HTR-8/SVneo (cell line): ENCODE measurements around the gene MYH16.
"Not testable (repeated sequence)": the region's sequence is repeated elsewhere in the genome, so short reads cannot be mapped to it uniquely, and the experiment has no call there.

Experiments
- DNase-seq: peaks from one replicate; pipeline ENCODE4 v3.0.0; 2011; ENCODE audit warnings: low spot score, mixed read lengths; ENCODE audit not compliant: insufficient read length
- FAIRE-seq: peaks from 2 replicates; lab custom pipeline; 2011; peaks lifted over from hg19 to GRCh38; lab: Jason Lieb, UNC

The MYH16 gene

DNA sequence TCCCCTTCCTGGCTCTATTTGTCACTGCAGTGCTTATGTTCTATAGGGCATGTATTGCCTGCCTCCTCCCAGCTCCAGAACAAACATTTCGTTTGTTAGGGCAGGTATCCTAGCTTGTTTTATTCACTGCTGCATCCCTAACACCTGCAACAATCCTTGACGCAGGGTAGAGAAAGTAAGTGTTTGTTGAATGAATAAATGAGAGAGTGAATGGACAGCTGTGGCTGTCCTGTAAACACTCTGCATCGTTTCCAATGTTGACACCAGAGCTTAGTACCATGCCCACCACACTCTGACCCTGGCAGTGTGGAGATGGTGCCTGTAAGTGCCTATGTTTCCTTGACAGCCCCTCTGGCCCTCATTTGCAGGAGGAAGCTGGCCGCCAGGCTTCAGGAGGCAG lies 21.0 kb downstream of the MYH16 start:
- FAIRE-seq (no peak), DNase-seq (no peak)

- FAIRE-seq: no peak
- no peak for DNase-seq
These were observed 23.8 kb downstream of the MYH16 start for GRCh38 chr7:99296471-99296870.

- DNase-seq: no peak
- no peak for FAIRE-seq
These were observed 28.9 kb downstream of the MYH16 start for GRCh38 chr7:99301496-99301895.

- DNase-seq (no peak), FAIRE-seq (no peak)
These were observed 33.0 kb downstream of the MYH16 start for GRCh38 chr7:99305473-99306260.

- DNase-seq: no peak
- no peak for FAIRE-seq
These were observed 35.9 kb downstream of the MYH16 start for GRCh38 chr7:99308461-99309074.

DNA sequence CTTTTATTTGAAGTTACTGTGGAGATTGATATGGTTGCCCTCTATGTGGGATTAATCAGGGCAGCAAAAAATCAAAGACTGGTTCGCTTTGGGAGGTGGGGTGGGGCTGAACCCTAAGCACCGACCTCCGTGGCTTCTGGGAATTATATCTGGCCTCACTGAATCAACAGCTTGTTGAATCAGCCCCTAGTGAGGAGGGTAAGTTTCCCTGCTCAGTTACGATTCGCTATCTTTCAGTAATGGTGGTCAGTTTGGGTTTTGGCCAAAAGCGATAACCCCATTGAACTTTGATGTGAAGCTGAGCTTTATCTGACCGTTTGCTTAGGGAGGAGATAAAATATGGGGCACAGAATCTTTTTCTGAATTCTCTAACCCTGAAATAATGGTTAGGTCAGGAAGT lies 36.5 kb downstream of the MYH16 start:
- DNase-seq (no peak), FAIRE-seq (no peak)

GRCh38 chr7:99310004-99310403 lies 37.4 kb downstream of the MYH16 start:
- no peak for FAIRE-seq
- DNase-seq: no peak

DNA sequence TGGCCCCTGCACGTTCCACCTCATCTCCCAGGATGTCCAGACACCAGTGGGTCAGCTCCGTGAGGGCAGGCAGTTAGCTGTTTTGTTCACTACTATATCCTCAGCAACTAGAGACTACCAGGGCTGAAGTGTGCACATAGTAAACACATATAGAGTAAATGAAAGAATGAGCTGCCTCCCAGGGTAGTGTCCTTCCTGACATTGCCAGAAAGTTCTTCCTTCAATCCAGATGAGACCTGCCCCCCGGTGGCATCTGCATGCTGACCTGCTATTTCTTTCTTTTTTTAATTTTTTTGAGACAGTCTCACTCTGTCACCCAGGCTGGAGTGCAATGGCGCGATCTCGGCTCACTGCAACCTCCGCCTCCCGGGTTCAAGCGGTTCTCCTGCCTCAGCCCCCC lies 39.1 kb downstream of the MYH16 start:
- DNase-seq (no peak), FAIRE-seq (no peak)

DNA sequence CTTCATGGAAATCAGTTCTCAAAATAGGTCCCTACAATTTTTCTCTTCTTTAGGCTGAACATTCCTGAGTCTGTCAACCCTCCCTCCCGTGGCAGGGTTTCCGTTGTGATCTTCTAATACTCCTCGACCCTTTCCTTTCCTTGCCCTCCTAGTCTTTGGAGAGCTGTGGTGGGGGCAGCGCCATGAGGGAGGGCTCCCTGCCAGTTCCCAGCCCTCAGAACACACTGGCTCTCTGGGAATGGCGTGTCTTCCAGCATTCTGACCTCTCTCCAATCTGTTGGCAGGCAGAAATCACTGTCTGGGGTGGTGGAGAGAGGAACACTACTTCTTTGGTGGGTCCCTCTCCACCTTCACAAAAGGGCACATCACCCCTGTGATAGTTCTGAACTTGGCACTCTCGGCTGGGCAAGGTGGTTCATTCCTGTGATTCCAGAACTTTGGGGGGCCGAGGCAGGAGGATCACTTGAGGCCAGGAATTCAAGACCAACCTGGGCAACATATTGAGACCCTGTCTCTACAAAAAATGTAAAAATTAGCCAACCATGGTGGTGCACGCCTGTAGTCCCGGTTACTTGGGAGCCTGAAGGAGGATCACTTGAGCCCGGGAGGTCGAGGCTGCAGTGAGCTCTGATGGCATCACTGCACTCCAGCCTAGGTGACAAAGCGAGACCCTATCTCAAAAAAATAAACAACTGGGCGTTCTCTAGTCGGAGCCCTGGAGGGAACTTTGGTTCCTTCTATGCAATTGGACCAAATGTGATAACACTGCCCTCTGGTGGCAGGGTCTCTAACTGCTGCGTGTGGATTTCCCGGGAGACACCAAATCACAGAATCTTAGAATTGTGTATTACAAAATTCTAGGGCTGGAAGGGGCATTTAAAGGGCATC lies 39.9 kb downstream of the MYH16 start:
- DNase-seq: peak; percentile 63
- FAIRE-seq: no peak

- DNase-seq: no peak
These were observed 40.5 kb downstream of the MYH16 start for GRCh38 chr7:99313204-99313573.

GRCh38 chr7:99314504-99314903 lies 41.9 kb downstream of the MYH16 start:
- no peak for FAIRE-seq
- no peak for DNase-seq

More at GRCh38 chr7:99313204-99313573, 40.5 kb downstream of the MYH16 start:
- no peak for FAIRE-seq

DNA sequence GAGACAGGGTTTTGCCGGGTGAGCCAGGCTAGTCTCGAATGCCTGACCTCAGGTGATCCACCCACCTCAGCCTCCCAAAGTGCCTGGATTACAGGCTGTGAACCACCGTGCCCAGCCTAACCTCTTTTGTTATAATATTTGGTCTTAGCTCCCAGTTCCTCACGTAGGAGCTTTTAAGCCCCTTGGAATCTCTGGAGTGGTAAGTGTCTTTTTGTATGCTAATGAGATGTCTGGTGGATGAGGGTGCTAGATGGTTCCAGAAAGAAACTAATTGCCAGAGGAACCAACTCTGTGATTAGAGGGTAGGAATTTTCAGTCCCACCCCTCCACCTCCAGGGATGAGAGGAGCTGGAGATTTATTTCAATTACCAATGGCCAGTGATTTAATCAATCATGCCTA lies 47.7 kb downstream of the MYH16 start:
- no peak for FAIRE-seq
- no peak for DNase-seq

GRCh38 chr7:99322659-99323058 lies 50.0 kb downstream of the MYH16 start:
- FAIRE-seq, DNase-seq: not testable (repeated sequence)

- no peak for FAIRE-seq
These were observed 51.9 kb downstream of the MYH16 start for GRCh38 chr7:99324559-99324958.

GRCh38 chr7:99325001-99325493 lies 52.4 kb downstream of the MYH16 start:
- DNase-seq (no peak), FAIRE-seq (no peak)

More at GRCh38 chr7:99324559-99324958, 51.9 kb downstream of the MYH16 start:
- no peak for DNase-seq

DNA sequence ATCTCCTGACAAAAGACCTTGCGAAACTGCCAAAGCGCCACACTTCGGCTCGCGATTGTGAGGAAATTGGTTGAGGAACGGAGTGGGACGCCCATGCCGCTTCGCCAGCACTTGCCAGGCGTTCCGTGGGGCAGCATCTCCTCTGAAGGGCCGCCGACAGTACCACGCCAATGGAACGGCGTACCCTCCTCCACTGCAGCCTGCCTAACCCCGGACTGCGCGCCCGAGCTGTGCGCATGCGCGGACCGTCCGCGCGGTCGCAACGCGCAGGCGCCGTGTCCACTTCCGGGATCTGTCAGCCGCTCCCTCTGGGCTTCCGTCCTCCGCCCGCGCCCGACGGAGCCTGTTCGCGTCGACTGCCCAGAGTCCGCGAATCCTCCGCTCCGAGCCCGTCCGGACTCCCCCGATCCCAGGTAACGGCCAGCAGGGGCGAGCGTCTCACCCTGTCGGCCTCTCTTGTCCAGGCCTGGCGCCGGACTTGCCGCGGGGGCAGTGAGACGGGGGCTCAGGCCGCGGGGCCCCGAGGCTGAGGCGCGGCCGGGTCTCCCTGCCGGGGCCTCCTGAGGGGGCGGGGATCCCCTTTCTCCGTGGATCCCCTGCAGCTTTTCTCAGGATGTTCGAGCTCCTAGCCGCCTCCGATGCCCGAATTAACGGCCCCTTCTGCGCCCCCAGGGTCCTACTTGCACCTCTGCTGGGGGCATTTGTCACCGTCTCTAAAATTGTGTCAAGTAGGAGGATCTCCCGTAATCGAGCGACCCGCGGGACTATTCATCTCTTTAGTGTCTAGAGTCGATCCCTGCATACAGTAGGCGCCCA lies 53.2 kb downstream of the MYH16 start, which contains the start of gene ARPC1A:
TSS of gene ARPC1A (plus strand) at position 307 of the 816 bp plus-strand sequence. CDS start 7,456 bp downstream, outside the sequence.
- peak; percentile 78 for FAIRE-seq
- DNase-seq: peak; percentile 91

DNA sequence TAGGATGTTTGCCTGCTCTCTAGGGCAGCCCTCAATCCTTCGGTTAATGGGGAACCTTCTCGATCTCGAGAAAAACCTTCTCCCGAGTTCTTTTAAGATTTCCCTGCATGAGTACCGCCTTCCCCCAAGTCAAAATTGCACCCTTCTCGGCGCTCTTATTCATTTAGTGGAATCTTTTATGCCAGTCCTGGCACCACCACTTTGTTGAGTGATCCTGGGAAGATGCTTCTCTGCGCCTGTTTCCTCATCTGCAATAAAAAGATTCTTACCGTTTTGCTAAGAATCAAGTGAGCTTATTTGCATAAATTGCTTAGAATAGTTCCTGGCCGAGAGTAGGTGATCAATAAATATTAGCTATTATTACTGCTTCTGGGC lies 53.8 kb downstream of the MYH16 start:
- DNase-seq (no peak), FAIRE-seq (no peak)

DNA sequence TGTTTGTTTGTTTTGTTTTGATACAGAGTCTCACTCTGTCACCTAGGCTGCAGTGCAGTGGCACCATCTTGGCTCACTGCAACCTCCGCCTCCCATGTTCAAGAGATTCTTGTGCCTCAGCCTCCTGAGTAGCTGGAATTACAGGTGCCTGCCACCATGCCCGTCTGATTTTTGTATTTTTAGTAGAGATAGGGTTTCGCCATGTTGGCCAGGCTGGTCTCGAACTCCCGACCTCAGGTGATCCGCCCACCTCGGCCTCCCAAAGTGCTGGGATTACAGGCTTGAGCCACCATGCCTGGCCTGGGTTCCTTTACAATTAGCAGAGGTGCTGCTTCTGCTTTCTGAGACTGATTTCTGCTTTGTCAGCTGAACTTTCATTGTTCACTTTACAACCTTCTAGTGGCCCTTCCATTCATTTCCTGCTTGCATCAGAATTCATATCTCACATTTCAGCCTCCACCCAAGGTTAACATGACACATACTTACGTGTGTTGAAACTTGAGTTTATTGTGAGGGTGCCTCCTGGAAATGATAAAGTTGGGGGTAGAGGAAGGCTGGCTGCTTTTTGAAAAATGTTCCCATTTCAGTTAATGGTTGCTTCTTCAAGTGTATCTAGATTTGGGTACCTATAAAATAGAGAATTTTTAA lies 57.8 kb downstream of the MYH16 start:
- peak; percentile 47 for DNase-seq
- not testable (repeated sequence) for FAIRE-seq

- no peak for FAIRE-seq
These were observed 58.4 kb downstream of the MYH16 start for GRCh38 chr7:99331002-99331401.

More at GRCh38 chr7:99331002-99331401, 58.4 kb downstream of the MYH16 start:
- no peak for DNase-seq
